ENCODE data around the gene IGF2. TPM values are rescaled to one million over a fixed set of nuclear protein-coding genes. Genes with fewer than 3 reads are reported as not detected.

The IGF2 gene
- total and polyA plus RNA-seq, 5 donors from 2014 or later: 0.07 TPM; not detected in 4

DNA sequence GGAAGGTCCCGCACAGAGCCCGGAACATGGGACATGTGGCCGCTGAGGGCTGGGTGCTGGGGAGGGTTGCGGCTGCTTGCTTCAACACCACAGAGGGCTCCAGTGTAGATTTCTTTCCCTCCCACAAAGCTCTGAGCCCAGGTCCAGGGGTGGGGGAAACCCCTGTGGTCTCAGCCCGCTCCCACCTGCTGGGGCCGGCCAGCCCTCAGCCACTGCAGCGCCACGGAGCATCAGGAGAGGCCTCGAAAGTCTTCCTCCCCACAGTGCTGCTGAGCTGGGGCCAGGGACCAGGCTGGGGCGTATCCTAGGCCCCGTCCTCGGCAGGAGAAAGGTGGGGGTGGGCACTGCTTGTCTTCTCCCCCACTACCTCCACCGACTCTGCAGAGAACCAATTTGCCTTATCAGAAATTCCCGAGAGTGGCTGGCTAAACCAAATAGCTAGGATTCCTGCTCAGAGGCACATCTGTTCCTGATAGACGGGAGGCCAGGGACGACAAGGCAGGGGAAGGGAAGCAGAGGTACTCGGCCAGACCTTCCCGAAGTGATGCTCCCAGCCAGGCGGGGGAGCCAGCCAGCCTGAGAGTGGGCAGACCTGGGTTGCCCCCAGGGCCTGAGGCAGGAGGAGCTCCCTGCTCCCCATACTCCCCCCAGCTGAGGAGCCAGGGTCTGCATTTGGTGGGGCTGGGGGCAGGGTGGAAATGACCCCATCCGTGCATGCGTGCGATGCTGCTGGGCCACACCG, 18.7 kb downstream of the IGF2 start:
- DNase-seq (no peak), ATAC-seq (ENCODE audit: low read depth in 2 of 2) (no peak)
- Mint-ChIP-seq H3K4me3 (no peak overlapping the region), H3K36me3 (no peaks in the 10 kb centered on the region), H3K4me1 (no peaks in the 10 kb centered on the region), H3K9me3 (peaks cover 0 to 1% (median 0%) of the 10 kb centered on the region in 7 donors), H3K27me3 (peaks cover 5% of the 10 kb centered on the region), H3K27ac (no peak overlapping the region)
- Histone ChIP-seq H3K36me3 (ENCODE audit: control insufficient read depth, insufficient read depth, low read length) (no peaks in the 10 kb centered on the region), H3K27me3 (ENCODE audit: control insufficient read depth, insufficient read depth, low read length) (no peaks in the 10 kb centered on the region), H3K9me3 (ENCODE audit: control insufficient read depth in 2 of 2, low read length in 2 of 2) (no peaks in the 10 kb centered on the region), H3K27ac (ENCODE audit: insufficient read depth, low read length, poor library complexity, severe bottlenecking) (no peak overlapping the region), H3K4me3 (ENCODE audit: low read depth, low read length) (no peak overlapping the region), H3K4me1 (ENCODE audit: control insufficient read depth, insufficient read depth, low read length, poor library complexity, severe bottlenecking) (no peaks in the 10 kb centered on the region)

- peaks cover 5% of the 10 kb centered on the region for H3K27me3 Mint-ChIP-seq
- H3K27ac Mint-ChIP-seq: no peak overlapping the region
- H3K27ac ChIP-seq (ENCODE audit: insufficient read depth, low read length, poor library complexity, severe bottlenecking): no peak overlapping the region
- DNase-seq (no peak), ATAC-seq (ENCODE audit: low read depth in 2 of 2) (no peak)
- no peaks in the 10 kb centered on the region for H3K4me1 ChIP-seq (ENCODE audit: control insufficient read depth, insufficient read depth, low read length, poor library complexity, severe bottlenecking)
- no peak overlapping the region for H3K4me3 Mint-ChIP-seq
- peaks cover 0 to 1% (median 0%) of the 10 kb centered on the region in 7 donors for H3K9me3 Mint-ChIP-seq
- H3K36me3 Mint-ChIP-seq: no peaks in the 10 kb centered on the region
- no peaks in the 10 kb centered on the region for H3K4me1 Mint-ChIP-seq
- H3K36me3 ChIP-seq (ENCODE audit: control insufficient read depth, insufficient read depth, low read length): no peaks in the 10 kb centered on the region
- no peak overlapping the region for H3K4me3 ChIP-seq (ENCODE audit: low read depth, low read length)
- H3K9me3 ChIP-seq (ENCODE audit: control insufficient read depth in 2 of 2, low read length in 2 of 2): no peaks in the 10 kb centered on the region
- no peaks in the 10 kb centered on the region for H3K27me3 ChIP-seq (ENCODE audit: control insufficient read depth, insufficient read depth, low read length)
Observed at GRCh38 chr11:2118677-2119076, 20.5 kb downstream of the IGF2 start.

- H3K27ac Mint-ChIP-seq: no peak overlapping the region
- H3K4me1 Mint-ChIP-seq: no peaks in the 10 kb centered on the region
- ATAC-seq (ENCODE audit: low read depth in 2 of 2): no peak
- DNase-seq: no peak
- H3K36me3 Mint-ChIP-seq: no peaks in the 10 kb centered on the region
- H3K27me3 Mint-ChIP-seq: peaks cover 9% of the 10 kb centered on the region
- no peak overlapping the region for H3K27ac ChIP-seq (ENCODE audit: insufficient read depth, low read length, poor library complexity, severe bottlenecking)
- H3K9me3 Mint-ChIP-seq: no peaks in the 10 kb centered on the region
- no peak overlapping the region for H3K4me3 Mint-ChIP-seq
- no peak overlapping the region for H3K4me3 ChIP-seq (ENCODE audit: low read depth, low read length)
- H3K36me3 ChIP-seq (ENCODE audit: control insufficient read depth, insufficient read depth, low read length): no peaks in the 10 kb centered on the region
- no peaks in the 10 kb centered on the region for H3K9me3 ChIP-seq (ENCODE audit: control insufficient read depth in 2 of 2, low read length in 2 of 2)
- H3K27me3 ChIP-seq (ENCODE audit: control insufficient read depth, insufficient read depth, low read length): no peaks in the 10 kb centered on the region
- H3K4me1 ChIP-seq (ENCODE audit: control insufficient read depth, insufficient read depth, low read length, poor library complexity, severe bottlenecking): no peaks in the 10 kb centered on the region
Observed at GRCh38 chr11:2116680-2117079, 22.5 kb downstream of the IGF2 start.

DNA sequence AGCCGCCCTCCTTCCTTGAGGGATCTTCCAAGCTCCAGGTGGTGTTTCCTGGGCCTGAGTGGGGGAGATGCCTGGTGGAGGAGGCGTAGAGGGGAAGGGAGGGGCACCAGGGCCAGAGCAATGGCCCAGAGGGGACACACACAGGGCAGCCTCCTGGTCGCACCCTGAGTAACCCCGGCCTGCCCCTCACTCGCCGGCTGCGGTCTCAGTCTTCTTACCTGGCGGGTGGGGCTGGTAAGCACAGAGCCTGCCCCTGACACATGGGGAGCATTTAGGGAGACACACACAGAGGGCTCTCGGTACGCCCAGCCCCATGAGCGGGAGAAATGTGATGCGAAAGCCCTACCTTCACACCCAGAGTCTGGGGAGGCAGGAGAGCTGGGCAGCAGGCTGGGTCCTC, 23.9 kb downstream of the IGF2 start:
- no peaks in the 10 kb centered on the region for H3K36me3 Mint-ChIP-seq
- no peaks in the 10 kb centered on the region for H3K4me1 Mint-ChIP-seq
- H3K4me3 ChIP-seq (ENCODE audit: low read depth, low read length): no peak overlapping the region
- no peak overlapping the region for H3K4me3 Mint-ChIP-seq
- ATAC-seq (ENCODE audit: low read depth in 2 of 2) (no peak), DNase-seq (no peak)
- no peak overlapping the region for H3K27ac Mint-ChIP-seq
- H3K27ac ChIP-seq (ENCODE audit: insufficient read depth, low read length, poor library complexity, severe bottlenecking): no peak overlapping the region
- no peaks in the 10 kb centered on the region for H3K4me1 ChIP-seq (ENCODE audit: control insufficient read depth, insufficient read depth, low read length, poor library complexity, severe bottlenecking)
- H3K27me3 ChIP-seq (ENCODE audit: control insufficient read depth, insufficient read depth, low read length): no peaks in the 10 kb centered on the region
- H3K36me3 ChIP-seq (ENCODE audit: control insufficient read depth, insufficient read depth, low read length): no peaks in the 10 kb centered on the region
- peaks cover 9% of the 10 kb centered on the region for H3K27me3 Mint-ChIP-seq
- H3K9me3 ChIP-seq (ENCODE audit: control insufficient read depth in 2 of 2, low read length in 2 of 2): no peaks in the 10 kb centered on the region
- H3K9me3 Mint-ChIP-seq: no peaks in the 10 kb centered on the region

GRCh38 chr11:2114430-2115241, 24.6 kb downstream of the IGF2 start:
- Histone ChIP-seq H3K9me3 (ENCODE audit: control insufficient read depth in 2 of 2, low read length in 2 of 2) (no peaks in the 10 kb centered on the region), H3K27me3 (ENCODE audit: control insufficient read depth, insufficient read depth, low read length) (no peaks in the 10 kb centered on the region), H3K4me3 (ENCODE audit: low read depth, low read length) (no peak overlapping the region), H3K4me1 (ENCODE audit: control insufficient read depth, insufficient read depth, low read length, poor library complexity, severe bottlenecking) (no peaks in the 10 kb centered on the region), H3K36me3 (ENCODE audit: control insufficient read depth, insufficient read depth, low read length) (no peaks in the 10 kb centered on the region), H3K27ac (ENCODE audit: insufficient read depth, low read length, poor library complexity, severe bottlenecking) (no peak overlapping the region)
- H3K27ac Mint-ChIP-seq: no peak overlapping the region
- ATAC-seq (ENCODE audit: low read depth in 2 of 2) (no peak), DNase-seq (no peak)
- H3K27me3 Mint-ChIP-seq: peaks cover 9% of the 10 kb centered on the region
- H3K9me3 Mint-ChIP-seq: peaks cover 0 to 2% (median 0%) of the 10 kb centered on the region in 7 donors
- H3K4me3 Mint-ChIP-seq: no peak overlapping the region
- H3K36me3 Mint-ChIP-seq: no peaks in the 10 kb centered on the region
- H3K4me1 Mint-ChIP-seq: no peaks in the 10 kb centered on the region

GRCh38 chr11:2113776-2114175, 25.4 kb downstream of the IGF2 start:
- no peak overlapping the region for H3K4me3 ChIP-seq (ENCODE audit: low read depth, low read length)
- no peaks in the 10 kb centered on the region for H3K27me3 ChIP-seq (ENCODE audit: control insufficient read depth, insufficient read depth, low read length)
- H3K4me1 ChIP-seq (ENCODE audit: control insufficient read depth, insufficient read depth, low read length, poor library complexity, severe bottlenecking): no peaks in the 10 kb centered on the region
- no peaks in the 10 kb centered on the region for H3K36me3 ChIP-seq (ENCODE audit: control insufficient read depth, insufficient read depth, low read length)
- DNase-seq (no peak), ATAC-seq (ENCODE audit: low read depth in 2 of 2) (no peak)
- Mint-ChIP-seq H3K4me3 (no peak overlapping the region), H3K9me3 (peaks cover 0 to 2% (median 0%) of the 10 kb centered on the region in 7 donors), H3K27ac (no peak overlapping the region), H3K36me3 (no peaks in the 10 kb centered on the region), H3K4me1 (no peaks in the 10 kb centered on the region), H3K27me3 (peaks cover 9% of the 10 kb centered on the region)
- H3K27ac ChIP-seq (ENCODE audit: insufficient read depth, low read length, poor library complexity, severe bottlenecking): no peak overlapping the region
- H3K9me3 ChIP-seq (ENCODE audit: control insufficient read depth in 2 of 2, low read length in 2 of 2): no peaks in the 10 kb centered on the region

DNA sequence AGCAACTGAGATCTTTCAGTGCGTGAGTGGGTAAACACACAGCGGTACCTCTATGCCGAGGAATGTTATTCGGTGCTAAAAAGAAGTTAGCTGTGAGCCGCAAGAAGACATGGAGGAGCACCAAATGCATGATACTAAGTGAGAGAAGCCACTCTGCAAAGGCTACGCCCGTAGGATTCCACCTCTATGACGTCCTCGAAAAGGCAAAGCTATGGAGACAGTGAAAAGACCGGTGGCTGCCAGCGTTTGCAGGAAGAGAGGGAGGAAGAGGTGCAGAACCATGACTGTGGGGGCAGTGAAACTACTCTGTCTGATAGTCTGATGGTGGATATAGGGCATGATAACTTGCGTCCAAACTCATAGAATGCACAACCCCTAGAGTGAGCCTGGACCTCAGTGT, 28.7 kb downstream of the IGF2 start:
- DNase-seq (no peak), ATAC-seq (ENCODE audit: low read depth in 2 of 2) (no peak)
- Mint-ChIP-seq H3K9me3 (peaks cover 0 to 2% (median 0%) of the 10 kb centered on the region in 7 donors), H3K36me3 (no peaks in the 10 kb centered on the region), H3K27me3 (peaks cover 4% of the 10 kb centered on the region), H3K4me3 (no peak overlapping the region), H3K4me1 (no peaks in the 10 kb centered on the region), H3K27ac (no peak overlapping the region)
- H3K4me3 ChIP-seq (ENCODE audit: low read depth, low read length): no peak overlapping the region
- H3K9me3 ChIP-seq (ENCODE audit: control insufficient read depth in 2 of 2, low read length in 2 of 2): no peaks in the 10 kb centered on the region
- H3K36me3 ChIP-seq (ENCODE audit: control insufficient read depth, insufficient read depth, low read length): no peaks in the 10 kb centered on the region
- H3K27me3 ChIP-seq (ENCODE audit: control insufficient read depth, insufficient read depth, low read length): no peaks in the 10 kb centered on the region
- H3K4me1 ChIP-seq (ENCODE audit: control insufficient read depth, insufficient read depth, low read length, poor library complexity, severe bottlenecking): no peaks in the 10 kb centered on the region
- no peak overlapping the region for H3K27ac ChIP-seq (ENCODE audit: insufficient read depth, low read length, poor library complexity, severe bottlenecking)
